Lung (tissue), 12 donors: ENCODE results near the gene DIP2C. TPM values are rescaled to one million over a fixed set of nuclear protein-coding genes. Genes with fewer than 3 reads are reported as not detected.

Experiments
- ATAC-seq: fragments of 200-7000 bp; cut with Tn5 transposase; one replicate; pipeline ENCODE4 v1.9.1; 2020; ENCODE audit warnings: moderate number of reproducible peaks; ENCODE audit not compliant: insufficient read depth, low FRiP score
- DNase-seq, 3 donors: peaks; one replicate each; pipeline ENCODE4 v3.0.0-alpha.2; 2013 to 2017
- H3K27ac ChIP-seq, 2 donors: one replicate each; pipeline ENCODE4 v1.5.1; 2013; ENCODE audit warnings: mild to moderate bottlenecking in 2 of 2, moderate library complexity in 2 of 2, control low read depth in 1 of 2, inconsistent platforms in 1 of 2, low read depth in 1 of 2, low read length in 1 of 2
- H3K27me3 ChIP-seq, 3 donors: one replicate each; pipeline ENCODE4 v1.5.1; 2013; ENCODE audit warnings: low read length in 2 of 3; ENCODE audit not compliant: control insufficient read depth in 3 of 3, insufficient read depth in 3 of 3
- H3K36me3 ChIP-seq, 4 donors: one replicate each; pipeline ENCODE4 v1.5.1; 2013; ENCODE audit warnings: low read length in 4 of 4, mild to moderate bottlenecking in 1 of 4, moderate library complexity in 1 of 4; ENCODE audit not compliant: control insufficient read depth in 4 of 4, insufficient read depth in 4 of 4
- H3K4me1 ChIP-seq, 5 donors: one replicate each; pipeline ENCODE4 v1.5.1; 2013; ENCODE audit warnings: low read length in 5 of 5, mild to moderate bottlenecking in 2 of 5, moderate library complexity in 1 of 5; ENCODE audit not compliant: control insufficient read depth in 5 of 5, insufficient read depth in 5 of 5
- H3K4me3 ChIP-seq: one replicate; pipeline ENCODE4 v1.5.1; 2013; ENCODE audit warnings: mild to moderate bottlenecking, control low read depth, moderate library complexity
- H3K9ac ChIP-seq, 2 donors: one replicate each; pipeline ENCODE4 v1.5.1; 2013; ENCODE audit warnings: low read length in 2 of 2, control low read depth in 1 of 2; ENCODE audit not compliant: insufficient read depth in 1 of 2
- H3K9me3 ChIP-seq, 4 donors: one replicate each; pipeline ENCODE4 v1.5.1; 2013; ENCODE audit warnings: low read length in 3 of 4, mild to moderate bottlenecking in 1 of 4, moderate library complexity in 1 of 4; ENCODE audit not compliant: control insufficient read depth in 4 of 4, insufficient read depth in 3 of 4
- CTCF ChIP-seq: IDR thresholded peaks from 2 replicates; pipeline ENCODE4 v1.5.1; 2012; ENCODE audit warnings: mild to moderate bottlenecking; ENCODE audit errors: control extremely low read depth, extremely low read depth
- WGBS, 2 donors: extraction: QIAGEN DNeasy Blood & Tissue Kit; methylation state at CpG; one replicate each; pipeline ENCODE4 v1.1.7; 2013; 5-methylcytosine and 5-hydroxymethylcytosine counted together
- polyA plus RNA-seq, 2 donors: library from polyadenylated mRNA; stranded (reverse); fragments of 200-250 nt; gene quantifications; one replicate each; pipeline ENCODE4 v1.2.1, GENCODE V29; 2013
- total RNA-seq, 2 donors: library from RNA; depleted of rRNA in 1 of 2; stranded (reverse); fragments of >200 nt in 1 of 2; gene quantifications; one replicate each; pipeline ENCODE4 v1.2.1, GENCODE V29; 2014 to 2021
- donor health status: control.
- donor health status: control.
- donor health status: Bipolar disorder and iron deficiency.
- donor health status: healthy.
- donor health status: DM: yes; HTN: yes; CAD: no.

Gene DIP2C
- total and polyA plus RNA-seq, 4 donors: 3.6 to 20.0 (median 9.5) TPM

GRCh38 chr10:484925-485661 lies 204.4 kb downstream of the DIP2C start:
- DNase-seq: peak in 1 of 3 donors; percentile 9
- no peak overlapping the region for H3K9ac ChIP-seq

DNA sequence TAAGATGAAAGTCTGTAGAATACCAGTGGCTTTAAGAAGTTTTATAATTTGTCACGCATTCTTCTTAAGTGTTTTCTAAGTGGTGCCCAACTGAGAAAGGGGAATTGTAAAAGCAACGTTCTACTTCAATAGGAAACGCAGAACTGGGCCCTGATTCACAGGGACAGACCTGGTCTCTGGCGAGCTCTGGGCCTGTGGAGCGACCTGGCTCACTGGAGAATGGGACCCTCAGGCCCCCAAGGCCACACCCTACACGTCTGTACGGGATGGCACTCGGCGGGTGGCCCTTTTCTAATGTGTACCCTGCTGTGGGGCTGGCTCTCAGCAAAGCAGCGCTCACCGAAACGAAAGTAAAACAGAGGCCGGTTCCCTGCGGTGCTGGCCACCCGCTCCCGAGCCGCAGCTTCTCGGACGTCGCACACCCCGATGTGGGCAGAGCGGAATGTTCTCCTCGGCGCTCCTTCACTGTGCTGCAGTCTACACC lies 205.0 kb downstream of the DIP2C start:
- Histone ChIP-seq H3K4me3 (no peak overlapping the region), H3K36me3 (peaks cover 0 to 9% (median 5%) of the 10 kb centered on the region in 4 donors), H3K27me3 (no peaks in the 10 kb centered on the region), H3K9me3 (no peaks in the 10 kb centered on the region), H3K27ac (peak overlapping the region in 1 of 2 donors; percentile 82), H3K4me1 (peaks cover 0 to 16% (median 0%) of the 10 kb centered on the region in 5 donors), H3K9ac (peak overlapping the region in 1 of 2 donors; percentile 49)
- ATAC-seq (peak; percentile 25), DNase-seq (peak in 2 of 3 donors; percentile 35 to 51)
- 45 to 53% methylated on average over 24 of the region's 24 CpGs for WGBS, 2 donors
- TF ChIP-seq CTCF: no peak

More at GRCh38 chr10:484925-485661, 204.4 kb downstream of the DIP2C start:
- H3K9me3 ChIP-seq: no peaks in the 10 kb centered on the region
- H3K4me3 ChIP-seq: no peak overlapping the region
- H3K27me3 ChIP-seq: no peaks in the 10 kb centered on the region
- peaks cover 0 to 9% (median 5%) of the 10 kb centered on the region in 4 donors for H3K36me3 ChIP-seq
- no peak for TF ChIP-seq CTCF
- H3K27ac ChIP-seq: peak overlapping the region in 1 of 2 donors; percentile 82
- ATAC-seq: peak; percentile 21
- WGBS, 2 donors: 51 to 53% methylated on average over 31 of the region's 31 CpGs
- H3K4me1 ChIP-seq: peaks cover 0 to 16% (median 0%) of the 10 kb centered on the region in 5 donors

DNA sequence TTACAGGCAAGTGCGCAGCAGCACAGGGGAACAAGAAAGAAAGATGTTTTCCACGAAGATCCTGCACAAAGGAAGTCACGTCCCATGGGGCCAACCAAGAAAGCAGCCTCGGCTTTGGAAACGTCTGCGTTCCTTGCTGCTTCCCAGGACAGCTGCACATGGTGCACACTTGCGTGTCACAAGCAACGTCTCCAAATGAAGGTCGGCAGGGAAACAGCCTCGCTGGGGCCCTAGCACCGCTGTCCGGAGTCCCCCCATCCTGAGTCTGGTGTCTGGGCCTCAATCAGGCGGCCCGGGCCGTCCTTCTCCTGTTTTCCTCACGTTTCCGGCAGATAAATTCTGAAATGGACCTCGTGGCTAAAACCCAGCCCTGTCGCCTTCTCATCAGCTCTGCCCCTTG lies 206.2 kb downstream of the DIP2C start:
- Histone ChIP-seq H3K27ac (no peak overlapping the region), H3K36me3 (peaks cover 0 to 9% (median 5%) of the 10 kb centered on the region in 4 donors), H3K27me3 (no peaks in the 10 kb centered on the region), H3K9ac (no peak overlapping the region), H3K9me3 (no peaks in the 10 kb centered on the region), H3K4me1 (peaks cover 0 to 16% (median 2%) of the 10 kb centered on the region in 5 donors), H3K4me3 (no peak overlapping the region)
- DNase-seq: no peak
- 90 to 93% methylated on average over 19 of the region's 19 CpGs for WGBS, 2 donors
- no peak for ATAC-seq
- no peak for TF ChIP-seq CTCF
